CD14-positive monocyte (primary cell): ENCODE measurements around the gene SMAD3. TPM values are rescaled to one million over a fixed set of nuclear protein-coding genes. Genes with fewer than 3 reads are reported as not detected.
"Not testable (repeated sequence)": the region's sequence is repeated elsewhere in the genome, so short reads cannot be mapped to it uniquely, and the experiment has no call there.

ENCODE experiments used
- DNase-seq, 3 donors: peaks; one replicate each; pipeline ENCODE4 v3.0.0-alpha.2; 2011 to 2022
- H2AFZ ChIP-seq: 2 replicates; pipeline ENCODE4 v1.6.0; 2012; ENCODE audit warnings: mild to moderate bottlenecking, low read depth, low read length, inconsistent platforms; ENCODE audit not compliant: insufficient read depth, poor library complexity, severe bottlenecking
- H3K27ac ChIP-seq, 2 donors: 1 replicate in 1 of 2; 2 replicates in 1 of 2; pipeline ENCODE4 v1.5.1; 2012 to 2013; ENCODE audit warnings: low read length in 2 of 2, control low read depth in 1 of 2, inconsistent platforms in 1 of 2, low read depth in 1 of 2, mild to moderate bottlenecking in 1 of 2
- H3K27me3 ChIP-seq, 2 donors: one replicate each; pipeline versions ENCODE4 v1.6.0 to v1.6.1; 2011 to 2013; ENCODE audit warnings: low read length in 2 of 2; ENCODE audit not compliant: control insufficient read depth in 2 of 2, insufficient read depth in 2 of 2
- H3K36me3 ChIP-seq, 2 donors: replicated peaks in 1 of 2; 1 replicate in 1 of 2; 2 replicates in 1 of 2; pipeline versions ENCODE4 v1.5.1 to v1.6.1; 2012 to 2013; ENCODE audit warnings: low read length in 2 of 2, control low read depth in 1 of 2, inconsistent platforms in 1 of 2, mild to moderate bottlenecking in 1 of 2; ENCODE audit not compliant: insufficient read depth in 2 of 2, control insufficient read depth in 1 of 2
- H3K4me1 ChIP-seq, 2 donors: 1 replicate in 1 of 2; 2 replicates in 1 of 2; pipeline versions ENCODE4 v1.5.1 to v1.6.1; 2012 to 2013; ENCODE audit warnings: low read length in 2 of 2, control low read depth in 1 of 2, inconsistent platforms in 1 of 2, mild to moderate bottlenecking in 1 of 2, moderate library complexity in 1 of 2; ENCODE audit not compliant: insufficient read depth in 2 of 2, control insufficient read depth in 1 of 2
- H3K4me2 ChIP-seq: replicated peaks from 2 replicates; pipeline ENCODE3; 2012; ENCODE audit warnings: low read length, moderate library complexity, mild to moderate bottlenecking; ENCODE audit not compliant: poor library complexity, severe bottlenecking; ENCODE audit errors: extremely low read depth
- H3K4me3 ChIP-seq, 3 experiments: fragments of 200-600 bp in 1 of 3; sonication (generic) in 1 of 3; replicated peaks in 1 of 3; 1 replicate in 2 of 3; 2 replicates in 1 of 3; pipeline ENCODE4 v1.5.1; 2011 to 2013; ENCODE audit warnings: low read length in 3 of 3, mild to moderate bottlenecking in 3 of 3, control low read depth in 2 of 3, low read depth in 2 of 3, inconsistent platforms in 1 of 3, moderate library complexity in 1 of 3
- H3K79me2 ChIP-seq: 2 replicates; pipeline ENCODE4 v1.6.0; 2012; ENCODE audit warnings: mild to moderate bottlenecking, control low read depth, inconsistent platforms, low read length, moderate library complexity; ENCODE audit not compliant: insufficient read depth
- H3K9ac ChIP-seq: 2 replicates; pipeline ENCODE4 v1.6.0; 2017; ENCODE audit warnings: low read length, mild to moderate bottlenecking; ENCODE audit not compliant: insufficient read depth, poor library complexity, severe bottlenecking
- H3K9me3 ChIP-seq, 2 donors: replicated peaks in 1 of 2; 1 replicate in 1 of 2; 2 replicates in 1 of 2; pipeline versions ENCODE4 v1.5.1 to v1.6.1; 2012 to 2013; ENCODE audit warnings: low read length in 2 of 2, control low read depth in 1 of 2; ENCODE audit not compliant: control insufficient read depth in 1 of 2, insufficient read depth in 1 of 2
- H4K20me1 ChIP-seq: 2 replicates; pipeline ENCODE4 v1.6.0; 2012; ENCODE audit warnings: mild to moderate bottlenecking, low read length, control low read depth, moderate library complexity; ENCODE audit not compliant: insufficient read depth
- H3K27ac Mint-ChIP-seq, 7 donors: one replicate each; pipeline ENCODE4 v1.8.0; 2020; ENCODE audit warnings: mild to moderate bottlenecking in 7 of 7, mixed read lengths in 7 of 7, moderate library complexity in 6 of 7, inconsistent platforms in 2 of 7
- H3K27me3 Mint-ChIP-seq, 3 donors: one replicate each; pipeline ENCODE4 v1.8.0; 2021 to 2022; ENCODE audit warnings: low read depth in 3 of 3, mild to moderate bottlenecking in 3 of 3, mixed read lengths in 3 of 3, moderate library complexity in 3 of 3, inconsistent platforms in 1 of 3
- H3K36me3 Mint-ChIP-seq, 2 donors: one replicate each; pipeline ENCODE4 v1.8.0; 2020; ENCODE audit warnings: mixed read lengths in 2 of 2, inconsistent platforms in 1 of 2, mild to moderate bottlenecking in 1 of 2
- H3K4me1 Mint-ChIP-seq: one replicate; pipeline ENCODE4 v1.8.0; 2020; ENCODE audit warnings: mild to moderate bottlenecking, mixed read lengths
- H3K4me3 Mint-ChIP-seq, 2 donors: one replicate each; pipeline ENCODE4 v1.8.0; 2020; ENCODE audit warnings: mild to moderate bottlenecking in 2 of 2, mixed read lengths in 2 of 2, moderate library complexity in 1 of 2
- H3K9me3 Mint-ChIP-seq, 7 donors: one replicate each; pipeline ENCODE4 v1.8.0; 2020 to 2022; ENCODE audit warnings: mixed read lengths in 7 of 7, mild to moderate bottlenecking in 6 of 7, moderate library complexity in 6 of 7, inconsistent platforms in 2 of 7
- CTCF ChIP-seq: fragments of 200-600 bp; IDR thresholded peaks from one replicate; pipeline ENCODE4 v1.8.0; 2022; ENCODE audit warnings: antibody characterized with exemption, mild to moderate bottlenecking
- WGBS: methylation state at CpG from one replicate; pipeline ENCODE4 v1.1.5; 2013; ENCODE audit warnings: missing lambda C conversion rate; ENCODE audit not compliant: insufficient coverage; 5-methylcytosine and 5-hydroxymethylcytosine counted together
- intact Hi-C, 2 donors: fragments of 100-400 bp; cut with micrococcal nuclease; formaldehyde crosslinking; loops; one replicate each; pipeline versions ENCODE4 v1.15.0 to v1.15.1; 2023
- polyA plus RNA-seq, 3 donors: library from polyadenylated mRNA; depleted of rRNA in 1 of 3; unstranded in 2 of 3; stranded (reverse) in 1 of 3; fragments of 300-500 nt in 2 of 3; fragments of >200 nt in 1 of 3; fragmentation: Illumina TruSeq in 2 of 3; gene quantifications; 1 replicate in 2 of 3; 2 replicates in 1 of 3; pipeline ENCODE4 v1.2.3, GENCODE V29; 2012 to 2021

Gene SMAD3
- polyA plus RNA-seq, 3 donors = 4.4 to 41.7 (median 5.4) TPM

- Histone ChIP-seq H3K4me3 (no peak overlapping the region), H3K9ac (no peak overlapping the region), H3K36me3 (no peaks in the 10 kb centered on the region), H3K4me1 (peaks cover 64 to 74% of the 10 kb centered on the region in 2 donors), H3K27me3 (no peaks in the 10 kb centered on the region), H3K4me2 (no peak overlapping the region), H3K9me3 (no peaks in the 10 kb centered on the region), H4K20me1 (no peaks in the 10 kb centered on the region), H3K27ac (no peak overlapping the region), H2AFZ (no peak overlapping the region), H3K79me2 (no peaks in the 10 kb centered on the region)
- Mint-ChIP-seq H3K36me3 (peaks cover 7 to 10% of the 10 kb centered on the region in 2 donors), H3K9me3 (peaks cover 0 to 2% (median 0%) of the 10 kb centered on the region in 7 donors), H3K27ac (peak overlapping the region in 2 of 7 donors; percentile 54 to 69), H3K4me3 (no peak overlapping the region), H3K4me1 (peaks cover 70% of the 10 kb centered on the region), H3K27me3 (peaks cover 0 to 7% (median 0%) of the 10 kb centered on the region in 3 donors)
- WGBS = 86% methylated on average over 5 of the region's 5 CpGs
- intact Hi-C loops = no loop called here
- TF ChIP-seq CTCF = no peak
- DNase-seq = no peak
Observed at GRCh38 chr15:67019069-67019468, 46.3 kb upstream of the SMAD3 start.

DNA sequence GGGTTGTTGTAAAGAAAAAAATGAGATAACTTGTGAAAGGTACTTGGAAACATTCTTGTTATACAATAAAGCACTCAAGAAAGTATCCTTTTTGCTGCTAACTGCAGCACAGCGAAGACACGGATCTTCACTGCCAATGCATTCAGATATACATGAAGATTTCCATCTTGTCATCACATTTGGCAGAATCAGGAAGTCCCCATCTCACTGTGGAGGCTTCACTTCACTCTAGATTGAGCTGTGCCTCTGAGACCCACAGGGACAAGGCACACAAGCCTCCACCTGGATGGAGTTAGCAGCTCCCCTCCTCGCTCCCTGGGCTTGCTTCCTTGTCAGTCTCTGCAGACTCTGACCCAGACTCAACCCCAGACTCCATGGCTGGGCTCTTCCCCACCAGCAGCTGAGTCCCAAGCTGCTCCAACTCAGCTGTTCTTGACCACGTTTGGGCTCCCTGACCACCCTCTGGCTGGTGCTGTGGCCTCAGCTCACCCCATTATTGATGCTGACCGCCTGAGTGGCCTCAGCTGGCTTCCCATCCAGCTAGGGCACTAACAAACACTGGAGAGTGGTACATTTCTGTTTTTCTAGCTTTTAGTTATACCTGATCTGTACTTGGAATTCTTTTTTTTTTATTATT, 45.4 kb upstream of the SMAD3 start:
- Histone ChIP-seq H3K79me2 (no peaks in the 10 kb centered on the region), H3K27ac (peak overlapping the region in 1 of 2 donors; percentile 5), H3K4me2 (no peak overlapping the region), H3K9me3 (no peaks in the 10 kb centered on the region), H3K4me1 (peaks cover 73 to 83% of the 10 kb centered on the region in 2 donors), H2AFZ (peak overlapping the region; percentile 74), H3K4me3 (no peak overlapping the region), H4K20me1 (no peaks in the 10 kb centered on the region), H3K36me3 (no peaks in the 10 kb centered on the region), H3K9ac (no peak overlapping the region), H3K27me3 (no peaks in the 10 kb centered on the region)
- Mint-ChIP-seq H3K27ac (peak overlapping the region in 3 of 7 donors; percentile 56 to 79 (median 58)), H3K9me3 (peaks cover 0 to 2% (median 0%) of the 10 kb centered on the region in 7 donors), H3K4me1 (peaks cover 80% of the 10 kb centered on the region), H3K4me3 (no peak overlapping the region), H3K36me3 (peaks cover 9 to 14% of the 10 kb centered on the region in 2 donors), H3K27me3 (peaks cover 0 to 7% (median 0%) of the 10 kb centered on the region in 3 donors)
- intact Hi-C loops = loop anchor here in 1 of 2 donors (10.0 kb wide), 1 partner anchor 65 kb away; no protein-coding TSS in a partner anchor
- TF ChIP-seq CTCF = no peak
- WGBS = 67% methylated on average over 1 of the region's 5 CpGs
- DNase-seq = peak; percentile 29 to 63 (median 54)

DNA sequence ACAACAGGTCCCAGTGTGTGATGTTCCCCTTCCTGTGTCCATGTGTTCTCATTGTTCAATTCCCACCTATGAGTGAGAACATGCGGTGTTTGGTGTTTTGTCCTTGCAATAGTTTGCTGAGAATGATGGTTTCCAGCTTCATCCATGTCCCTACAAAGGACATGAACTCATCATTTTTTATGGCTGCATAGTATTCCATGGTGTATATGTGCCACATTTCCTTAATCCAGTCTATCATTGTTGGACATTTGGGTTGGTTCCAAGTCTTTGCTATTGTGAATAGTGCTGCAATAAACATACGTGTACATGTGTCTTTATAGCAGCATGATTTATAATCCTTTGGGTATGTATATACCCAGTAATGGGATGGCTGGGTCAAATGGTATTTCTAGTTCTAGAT, 44.7 kb upstream of the SMAD3 start:
- peaks cover 86% of the 10 kb centered on the region for H3K4me1 Mint-ChIP-seq
- H3K27me3 ChIP-seq, H3K4me3 ChIP-seq, H3K4me2 ChIP-seq, H3K9me3 Mint-ChIP-seq, H3K4me3 Mint-ChIP-seq, H3K27ac Mint-ChIP-seq, H3K27ac ChIP-seq, H3K36me3 ChIP-seq, DNase-seq, H2AFZ ChIP-seq, H4K20me1 ChIP-seq, H3K9ac ChIP-seq, H3K79me2 ChIP-seq, H3K9me3 ChIP-seq, H3K27me3 Mint-ChIP-seq: not testable (repeated sequence)
- intact Hi-C loops = loop anchor here in 1 of 2 donors (10.0 kb wide), 1 partner anchor 64 kb away; no protein-coding TSS in a partner anchor
- peaks cover 80 to 89% of the 10 kb centered on the region in 2 donors for H3K4me1 ChIP-seq
- H3K36me3 Mint-ChIP-seq = peaks cover 9 to 15% of the 10 kb centered on the region in 2 donors
- WGBS = no CpG with 5 or more reads among the region's 2 CpGs
